Endothelial cell of umbilical vein (primary cell): ENCODE results near the gene NAA10. TPM values are rescaled to one million over a fixed set of nuclear protein-coding genes. Genes with fewer than 3 reads are reported as not detected.

Source experiments
- BruUV-seq: library from RNA; stranded (reverse); fragments of 400-500 nt; replicated peaks from 2 replicates; lab custom pipeline; 2021; lab: Mats Ljungman, UMichigan
- CTCF ChIA-PET: fragments of 300-600, 350-600 bp; sonication (Branson Sonifier 250); formaldehyde crosslinking; loops from one replicate; lab custom pipeline; 2021; ENCODE audit warnings: antibody characterized with exemption, inconsistent platforms; lab: Charles Lee
- POLR2A ChIA-PET: fragments of 300-600, 350-600 bp; sonication (Branson Sonifier 250); formaldehyde crosslinking; loops from one replicate; lab custom pipeline; 2021; ENCODE audit warnings: antibody characterized with exemption, inconsistent platforms; lab: Charles Lee
- DNase-seq: peaks from one replicate; pipeline ENCODE4 v3.0.0-alpha.2; 2011; ENCODE audit warnings: low read depth, low spot score
- FAIRE-seq: peaks from 2 replicates; lab custom pipeline; 2011; peaks lifted over from hg19 to GRCh38; lab: Jason Lieb, UNC
- H2AFZ ChIP-seq: 2 replicates; pipeline ENCODE4 v1.6.0; 2012; ENCODE audit warnings: low read depth, low read length, control low read depth, inconsistent platforms
- H3K27ac ChIP-seq: 2 replicates; pipeline ENCODE4 v1.5.1; 2011; ENCODE audit warnings: low read depth, mild to moderate bottlenecking, control low read depth, low read length, moderate library complexity; ENCODE audit not compliant: insufficient read depth
- H3K27me3 ChIP-seq, 2 experiments: 2 replicates each; pipeline versions ENCODE4 v1.6.0 to v1.6.1; 2011; ENCODE audit warnings: low read length in 2 of 2, mixed read lengths in 1 of 2; ENCODE audit not compliant: control insufficient read depth in 2 of 2, insufficient read depth in 2 of 2
- H3K36me3 ChIP-seq, 2 experiments: 2 replicates in 1 of 2; 3 replicates in 1 of 2; pipeline ENCODE4 v1.5.1; 2011; ENCODE audit warnings: low read length in 2 of 2, mild to moderate bottlenecking in 1 of 2, moderate library complexity in 1 of 2; ENCODE audit not compliant: control insufficient read depth in 2 of 2, insufficient read depth in 2 of 2; ENCODE audit errors: extremely low read depth in 1 of 2
- H3K4me1 ChIP-seq: 3 replicates; pipeline ENCODE4 v1.5.1; 2011; ENCODE audit warnings: mild to moderate bottlenecking, low read length; ENCODE audit not compliant: control insufficient read depth, insufficient read depth; ENCODE audit errors: extremely low read depth
- H3K4me2 ChIP-seq: 2 replicates; pipeline ENCODE4 v1.6.1; 2011; ENCODE audit warnings: low read length, control low read depth, mixed read lengths; ENCODE audit not compliant: insufficient read depth
- H3K4me3 ChIP-seq, 3 experiments: fragments of 200-600 bp in 1 of 3; sonication (generic), shearing (Covaris generic) in 1 of 3; replicated peaks in 1 of 3; 2 replicates each; pipeline ENCODE4 v1.5.1; 2011 to 2016; ENCODE audit warnings: control low read depth in 3 of 3, low read length in 3 of 3, mild to moderate bottlenecking in 2 of 3, inconsistent platforms in 1 of 3, low read depth in 1 of 3, moderate library complexity in 1 of 3; ENCODE audit not compliant: insufficient read depth in 1 of 3
- H3K79me2 ChIP-seq: 2 replicates; pipeline ENCODE4 v1.6.0; 2012; ENCODE audit warnings: low read length, inconsistent platforms; ENCODE audit not compliant: control insufficient read depth, insufficient read depth
- H3K9ac ChIP-seq: replicated peaks from 2 replicates; pipeline ENCODE3; 2011; ENCODE audit warnings: low read length, control low read depth; ENCODE audit not compliant: insufficient read depth; ENCODE audit errors: extremely low read depth
- H3K9me1 ChIP-seq: replicated peaks from 3 replicates; pipeline ENCODE4 v1.6.0; 2011; ENCODE audit warnings: mild to moderate bottlenecking, low read length; ENCODE audit not compliant: control insufficient read depth, insufficient read depth; ENCODE audit errors: extremely low read depth
- H3K9me3 ChIP-seq: replicated peaks from 2 replicates; pipeline ENCODE4 v1.5.1; 2012; ENCODE audit warnings: low read length, inconsistent platforms; ENCODE audit not compliant: control insufficient read depth, insufficient read depth
- H4K20me1 ChIP-seq: replicated peaks from 2 replicates; pipeline ENCODE3; 2011; ENCODE audit warnings: mild to moderate bottlenecking, low read length; ENCODE audit not compliant: control insufficient read depth, insufficient read depth; ENCODE audit errors: extremely low read depth
- EZH2 ChIP-seq: IDR thresholded peaks from 2 replicates; pipeline ENCODE4 v1.6.1; 2012; ENCODE audit warnings: borderline replicate concordance, low read depth, mild to moderate bottlenecking, moderate library complexity, low read length, inconsistent platforms; ENCODE audit not compliant: severe bottlenecking
- FOS ChIP-seq: IDR thresholded peaks from 2 replicates; pipeline ENCODE4 v1.6.1; 2011; ENCODE audit warnings: mild to moderate bottlenecking, low read length, moderate library complexity, borderline replicate concordance; ENCODE audit not compliant: insufficient read depth
- GATA2 ChIP-seq: IDR thresholded peaks from 2 replicates; pipeline ENCODE4 v1.7.0; 2011; ENCODE audit warnings: low read depth, mild to moderate bottlenecking, moderate library complexity, mixed read lengths, low read length; ENCODE audit not compliant: insufficient read length, insufficient read depth
- POLR2A ChIP-seq: IDR thresholded peaks from 2 replicates; pipeline ENCODE4 v1.6.1; 2012; ENCODE audit warnings: low read depth, mild to moderate bottlenecking, control low read depth, low read length
- POLR2AphosphoS5 ChIP-seq: IDR thresholded peaks from 2 replicates; pipeline ENCODE4 v1.6.1; 2012; ENCODE audit warnings: low read depth, mild to moderate bottlenecking, control low read depth, low read length, moderate library complexity; ENCODE audit not compliant: insufficient read depth
- dilution Hi-C: fragments of 300-500 bp; cut with MboI; formaldehyde crosslinking; loops from one replicate; pipeline ENCODE4 v1.15.0; 2019; ENCODE audit warnings: low sequenced_read_pairs; ENCODE audit not compliant: extremely low pct_ligation_motif_present
- intact Hi-C: fragments of 100-400 bp; cut with micrococcal nuclease; formaldehyde crosslinking; loops from one replicate; pipeline ENCODE4 v1.10.0; 2022
- polyA plus RNA-seq, 4 experiments: library from polyadenylated mRNA; depleted of rRNA in 3 of 4; stranded (reverse) in 3 of 4; unstranded in 1 of 4; fragments of >200 nt; gene quantifications; 2 replicates each; pipeline versions ENCODE4 v1.2.1 to v1.2.3, GENCODE V29; 2011 to 2012; ENCODE audit warnings: missing spikeins in 1 of 4
- total RNA-seq: library from RNA; stranded (reverse); gene quantifications from 2 replicates; pipeline ENCODE4 v1.2.3, GENCODE V29; 2021
- TF ChIP-seq, protein P1 (sequence below): IDR thresholded peaks from 2 replicates; pipeline ENCODE4 v1.6.1; 2011; ENCODE audit not compliant: insufficient read depth, insufficient read length
- TF ChIP-seq, protein P2 (sequence below), 2 donors: IDR thresholded peaks; 1 replicate in 1 of 2; 2 replicates in 1 of 2; pipeline ENCODE4 v1.5.1; 2011; ENCODE audit warnings: low read length in 2 of 2, mild to moderate bottlenecking in 2 of 2, moderate library complexity in 2 of 2, control low read depth in 1 of 2, inconsistent platforms in 1 of 2, low read depth in 1 of 2; ENCODE audit not compliant: insufficient read depth in 1 of 2; ENCODE audit errors: extremely low read depth in 1 of 2

Gene NAA10
- total and polyA plus RNA-seq, 2 donors (not counting 3 experiments of a cell fraction or from before 2014, with no cell fraction given) = 141 to 144 TPM

DNA sequence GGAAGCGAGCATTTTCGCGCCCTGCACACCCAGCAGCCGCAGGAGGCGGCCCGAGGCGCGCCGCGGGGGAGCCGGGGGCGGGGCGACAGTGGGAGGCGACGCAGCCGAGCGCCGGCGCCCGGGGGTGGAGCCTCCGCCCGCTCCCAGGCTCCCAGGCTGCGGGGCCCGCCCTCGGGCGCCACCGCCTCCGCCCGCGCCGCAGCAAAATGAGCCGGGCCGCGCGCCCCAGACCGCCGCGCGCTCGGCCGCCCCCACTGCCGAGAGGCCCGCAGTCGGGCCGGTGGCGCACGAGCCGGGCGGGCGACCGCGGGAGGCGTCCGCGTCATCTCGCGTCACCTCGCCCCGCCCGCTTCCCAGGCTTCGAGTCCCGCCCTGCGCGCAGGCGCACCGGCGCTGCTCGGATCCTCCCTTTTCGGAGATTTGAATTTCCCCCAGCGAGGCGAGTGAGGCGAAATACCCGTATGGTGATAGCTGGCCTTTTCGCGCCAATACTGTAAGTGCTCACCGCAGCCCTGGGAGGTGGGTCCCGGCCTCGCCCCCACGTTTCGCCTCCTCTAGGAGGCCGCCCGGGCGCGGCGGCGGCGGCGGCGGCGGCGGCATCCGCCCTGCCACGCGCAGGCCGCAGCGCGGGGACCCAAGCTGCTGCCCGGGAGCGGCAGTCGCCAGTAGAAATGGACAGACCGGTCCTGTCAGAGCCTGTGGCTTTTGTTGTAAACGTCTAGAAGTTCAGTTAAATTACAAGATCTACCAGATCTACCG is 37.7 kb upstream of the NAA10 start, which contains the start of gene TMEM187:
TSS of gene TMEM187 (plus strand) at position 387 of the 759 bp plus-strand sequence. CDS start 9,309 bp downstream, outside the sequence.
- peaks cover 37% of the 10 kb centered on the region for H3K79me2 ChIP-seq
- H3K9me3 ChIP-seq = no peaks in the 10 kb centered on the region
- intact Hi-C loops = loop anchor here (1.0 kb wide), 3 partner anchors 13 to 47 kb away; partner anchors contain the start of gene IRAK1
- TF ChIP-seq GATA2 (no peak), FOS (no peak), EZH2 (no peak), POLR2A (peak; percentile 47), POLR2AphosphoS5 (peak; percentile 69)
- TF ChIP-seq, protein P1, sequence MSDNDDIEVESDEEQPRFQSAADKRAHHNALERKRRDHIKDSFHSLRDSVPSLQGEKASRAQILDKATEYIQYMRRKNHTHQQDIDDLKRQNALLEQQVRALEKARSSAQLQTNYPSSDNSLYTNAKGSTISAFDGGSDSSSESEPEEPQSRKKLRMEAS = no peak
- TF ChIP-seq, protein P2, sequence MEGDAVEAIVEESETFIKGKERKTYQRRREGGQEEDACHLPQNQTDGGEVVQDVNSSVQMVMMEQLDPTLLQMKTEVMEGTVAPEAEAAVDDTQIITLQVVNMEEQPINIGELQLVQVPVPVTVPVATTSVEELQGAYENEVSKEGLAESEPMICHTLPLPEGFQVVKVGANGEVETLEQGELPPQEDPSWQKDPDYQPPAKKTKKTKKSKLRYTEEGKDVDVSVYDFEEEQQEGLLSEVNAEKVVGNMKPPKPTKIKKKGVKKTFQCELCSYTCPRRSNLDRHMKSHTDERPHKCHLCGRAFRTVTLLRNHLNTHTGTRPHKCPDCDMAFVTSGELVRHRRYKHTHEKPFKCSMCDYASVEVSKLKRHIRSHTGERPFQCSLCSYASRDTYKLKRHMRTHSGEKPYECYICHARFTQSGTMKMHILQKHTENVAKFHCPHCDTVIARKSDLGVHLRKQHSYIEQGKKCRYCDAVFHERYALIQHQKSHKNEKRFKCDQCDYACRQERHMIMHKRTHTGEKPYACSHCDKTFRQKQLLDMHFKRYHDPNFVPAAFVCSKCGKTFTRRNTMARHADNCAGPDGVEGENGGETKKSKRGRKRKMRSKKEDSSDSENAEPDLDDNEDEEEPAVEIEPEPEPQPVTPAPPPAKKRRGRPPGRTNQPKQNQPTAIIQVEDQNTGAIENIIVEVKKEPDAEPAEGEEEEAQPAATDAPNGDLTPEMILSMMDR (IDR thresholded peaks at IDR 0.05; ENCODE audit: extremely low read depth in 1 of 2, insufficient read depth in 1 of 2, low read depth in 1 of 2, low read length in 2 of 2) = no peak
- H2AFZ ChIP-seq = no peak within 1 kb of the TSS
- ChIA-PET CTCF (interaction anchor here (1.2 kb wide), 1 partner anchor 41 kb away, joined by 3 read pairs; no protein-coding TSS in a partner anchor), POLR2A (no interaction called here)
- peak within 1 kb of the TSS; percentile 98 for H3K27ac ChIP-seq
- H3K9me1 ChIP-seq = no peaks in the 10 kb centered on the region
- H3K9ac ChIP-seq = peak within 1 kb of the TSS; percentile 97
- H3K4me3 ChIP-seq = peak within 1 kb of the TSS; percentile 47 to 76 (median 74)
- no peaks in the 10 kb centered on the region for H4K20me1 ChIP-seq
- BruUV-seq = no TSS peak
- FAIRE-seq (no peak), DNase-seq (peak; percentile 79)
- H3K4me1 ChIP-seq = peaks cover 37% of the 10 kb centered on the region
- H3K27me3 ChIP-seq = no peaks in the 10 kb centered on the region
- dilution Hi-C loops = no loop called here
- H3K36me3 ChIP-seq = no peaks in the 10 kb centered on the region
- peak within 1 kb of the TSS; percentile 73 for H3K4me2 ChIP-seq
